Activated CD8-positive, alpha-beta memory T cell treated with anti-CD3 and anti-CD28 coated beads, Interleukin-2, amount 50 U/mL, for 1 hour (primary cell): ENCODE results near the gene KLF3.
A peak's percentile ranks its signal among the peaks of the same experiment; 100 is the strongest.

Experiments
- DNase-seq: peaks from one replicate; pipeline ENCODE4 v3.0.0-alpha.2; 2020; ENCODE audit errors: extremely low read depth

KLF3 gene

GRCh38 chr4:38695809-38696208 lies 31.8 kb downstream of the KLF3 start:
- DNase-seq = no peak

- DNase-seq = no peak
These were observed 32.7 kb downstream of the KLF3 start for GRCh38 chr4:38696697-38697096.

GRCh38 chr4:38698176-38698575 lies 34.2 kb downstream of the KLF3 start:
- no peak for DNase-seq

- no peak for DNase-seq
These were observed 35.1 kb downstream of the KLF3 start for GRCh38 chr4:38699112-38699511.

GRCh38 chr4:38703635-38704034 lies 39.6 kb downstream of the KLF3 start:
- DNase-seq = no peak

- DNase-seq = no peak
These were observed 40.7 kb downstream of the KLF3 start for GRCh38 chr4:38704622-38705154.

GRCh38 chr4:38706301-38706700 lies 42.3 kb downstream of the KLF3 start:
- no peak for DNase-seq

GRCh38 chr4:38710053-38710452 lies 46.1 kb downstream of the KLF3 start:
- DNase-seq = no peak

GRCh38 chr4:38711066-38711465 lies 47.1 kb downstream of the KLF3 start:
- DNase-seq = no peak

- no peak for DNase-seq
These were observed 51.1 kb downstream of the KLF3 start for GRCh38 chr4:38715050-38715449.

- no peak for DNase-seq
These were observed 52.3 kb downstream of the KLF3 start for GRCh38 chr4:38716256-38716655.

- no peak for DNase-seq
These were observed 53.6 kb downstream of the KLF3 start for GRCh38 chr4:38717604-38718003.

- DNase-seq = no peak
These were observed 59.1 kb downstream of the KLF3 start for GRCh38 chr4:38723114-38723513.

GRCh38 chr4:38723726-38724474 lies 59.9 kb downstream of the KLF3 start:
- no peak for DNase-seq

- DNase-seq = no peak
These were observed 60.4 kb downstream of the KLF3 start for GRCh38 chr4:38724475-38724808.

GRCh38 chr4:38728631-38729141 lies 64.7 kb downstream of the KLF3 start:
- DNase-seq = no peak

- DNase-seq = no peak
These were observed 66.5 kb downstream of the KLF3 start for GRCh38 chr4:38730493-38730829.

- DNase-seq = peak; percentile 43
These were observed 67.0 kb downstream of the KLF3 start for GRCh38 chr4:38730830-38731646.

- no peak for DNase-seq
These were observed 69.7 kb downstream of the KLF3 start for GRCh38 chr4:38733663-38734062.

GRCh38 chr4:38734446-38734845 lies 70.4 kb downstream of the KLF3 start:
- no peak for DNase-seq

- no peak for DNase-seq
These were observed 70.9 kb downstream of the KLF3 start for GRCh38 chr4:38734911-38735310.

GRCh38 chr4:38735870-38736269 lies 71.9 kb downstream of the KLF3 start:
- no peak for DNase-seq
